CD4-positive, alpha-beta T cell (primary cell): ENCODE measurements around the gene GLTP. TPM values are rescaled to one million over a fixed set of nuclear protein-coding genes. Genes with fewer than 3 reads are reported as not detected.
"Not testable (repeated sequence)": the region's sequence is repeated elsewhere in the genome, so short reads cannot be mapped to it uniquely, and the experiment has no call there.

Experiments
- ATAC-seq: fragments of 200-7000 bp; cut with Tn5 transposase; one replicate; pipeline ENCODE4 v1.10.0; 2022; ENCODE audit warnings: mild to moderate bottlenecking; ENCODE audit not compliant: poor library complexity
- CTCF ChIA-PET: fragments of 350-600 bp; sonication (Branson Sonifier 250); formaldehyde crosslinking; loops from one replicate; lab custom pipeline; 2021; ENCODE audit warnings: antibody characterized with exemption, inconsistent platforms; lab: Charles Lee
- POLR2A ChIA-PET: fragments of 350-600 bp; sonication (Branson Sonifier 250); formaldehyde crosslinking; loops from one replicate; lab custom pipeline; 2021; ENCODE audit warnings: antibody characterized with exemption, inconsistent platforms; lab: Charles Lee
- DNase-seq, 14 experiments: peaks; one replicate each; pipeline ENCODE4 v3.0.0-alpha.2; 2013 to 2020; ENCODE audit warnings: mixed read lengths in 2 of 14
- H3K27ac ChIP-seq, 2 donors: one replicate each; pipeline versions ENCODE4 v1.5.1 to v1.7.0; 2013; ENCODE audit warnings: low read length in 2 of 2, low read depth in 1 of 2, mild to moderate bottlenecking in 1 of 2
- H3K27me3 ChIP-seq, 2 experiments: 1 replicate in 1 of 2; 2 replicates in 1 of 2; pipeline versions ENCODE4 v1.6.1 to v1.7.0; 2013; ENCODE audit warnings: low read length in 2 of 2, control low read depth in 1 of 2, mild to moderate bottlenecking in 1 of 2, moderate library complexity in 1 of 2; ENCODE audit not compliant: insufficient read depth in 2 of 2, control insufficient read depth in 1 of 2
- H3K36me3 ChIP-seq: one replicate; pipeline ENCODE4 v1.6.1; 2013; ENCODE audit warnings: low read length, control low read depth; ENCODE audit not compliant: insufficient read depth
- H3K4me1 ChIP-seq: one replicate; pipeline ENCODE4 v1.6.1; 2013; ENCODE audit warnings: low read length, control low read depth; ENCODE audit not compliant: insufficient read depth
- H3K4me3 ChIP-seq: one replicate; pipeline ENCODE4 v1.5.1; 2013; ENCODE audit warnings: mild to moderate bottlenecking, low read length, moderate library complexity
- H3K9me3 ChIP-seq, 2 experiments: 1 replicate in 1 of 2; 2 replicates in 1 of 2; pipeline versions ENCODE4 v1.6.1 to v1.7.0; 2013; ENCODE audit warnings: low read length in 2 of 2, mild to moderate bottlenecking in 2 of 2, control low read depth in 1 of 2, moderate library complexity in 1 of 2; ENCODE audit not compliant: control insufficient read depth in 1 of 2, insufficient read depth in 1 of 2
- H3K27ac Mint-ChIP-seq: one replicate; pipeline ENCODE4 v1.8.0; 2020; ENCODE audit warnings: mixed read lengths
- H3K27me3 Mint-ChIP-seq: one replicate; pipeline ENCODE4 v1.8.0; 2021; ENCODE audit warnings: mixed read lengths
- H3K36me3 Mint-ChIP-seq: one replicate; pipeline ENCODE4 v1.8.0; 2021; ENCODE audit warnings: low read depth, mixed read lengths
- H3K4me1 Mint-ChIP-seq: one replicate; pipeline ENCODE4 v1.8.0; 2021; ENCODE audit warnings: low read depth, mixed read lengths
- H3K4me3 Mint-ChIP-seq: one replicate; pipeline ENCODE4 v1.8.0; 2020; ENCODE audit warnings: mild to moderate bottlenecking, mixed read lengths
- H3K9me3 Mint-ChIP-seq: one replicate; pipeline ENCODE4 v1.8.0; 2020; ENCODE audit warnings: mixed read lengths
- intact Hi-C, 2 experiments: fragments of 100-400 bp; cut with DNase I in 1 of 2; cut with micrococcal nuclease in 1 of 2; formaldehyde crosslinking; loops; one replicate each; pipeline versions ENCODE4 v1.15.1 to v1.9.0; 2023 to 2025; cut with DNase I, micrococcal nuclease
- total RNA-seq, 174 experiments: library from RNA in 2 of 174; stranded (reverse) in 2 of 174; gene quantifications; one replicate each; pipeline ENCODE4 v1.2.3 and lab custom pipeline; 2021 to 2026
- TF ChIP-seq, protein P1 (sequence below): fragments of 200-600 bp; IDR thresholded peaks from one replicate; pipeline ENCODE4 v1.8.0; 2022; ENCODE audit warnings: antibody characterized with exemption, mild to moderate bottlenecking

The GLTP gene
- total RNA-seq, 2 experiments from 2014 or later: 24.8 to 25.2 TPM

DNA sequence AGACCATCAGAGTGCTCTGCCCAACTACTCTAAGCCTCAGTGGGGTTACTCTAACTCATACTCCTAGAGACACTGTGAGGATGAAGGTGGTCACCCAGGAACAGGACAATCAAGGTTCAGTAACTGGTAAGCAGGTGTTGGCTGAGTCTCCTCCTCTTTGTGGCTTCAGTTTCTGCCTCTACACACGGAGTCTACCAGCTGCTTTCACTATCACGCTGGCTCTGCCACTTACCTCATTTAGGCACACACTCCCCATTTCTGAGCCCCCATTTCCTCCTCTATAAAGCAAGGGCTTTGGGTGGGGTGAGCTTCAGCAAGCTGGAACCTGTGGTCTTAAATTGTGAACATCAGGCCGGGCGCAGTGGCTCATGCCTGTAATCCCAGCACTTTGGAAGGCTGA, 12.4 kb upstream of the GLTP start:
- Mint-ChIP-seq H3K36me3 (no peaks in the 10 kb centered on the region), H3K4me3 (no peak overlapping the region), H3K27ac (no peak overlapping the region), H3K4me1 (peaks cover 32% of the 10 kb centered on the region), H3K9me3 (no peaks in the 10 kb centered on the region), H3K27me3 (no peaks in the 10 kb centered on the region)
- Histone ChIP-seq H3K27ac (no peak overlapping the region), H3K27me3 (no peaks in the 10 kb centered on the region), H3K36me3 (no peaks in the 10 kb centered on the region), H3K9me3 (no peaks in the 10 kb centered on the region), H3K4me1 (peaks cover 38% of the 10 kb centered on the region), H3K4me3 (no peak overlapping the region)
- ATAC-seq (no peak), DNase-seq (peak in 2 of 14 experiments; percentile 21 to 71)
- intact Hi-C loops: no loop called here
- TF ChIP-seq, protein P1, sequence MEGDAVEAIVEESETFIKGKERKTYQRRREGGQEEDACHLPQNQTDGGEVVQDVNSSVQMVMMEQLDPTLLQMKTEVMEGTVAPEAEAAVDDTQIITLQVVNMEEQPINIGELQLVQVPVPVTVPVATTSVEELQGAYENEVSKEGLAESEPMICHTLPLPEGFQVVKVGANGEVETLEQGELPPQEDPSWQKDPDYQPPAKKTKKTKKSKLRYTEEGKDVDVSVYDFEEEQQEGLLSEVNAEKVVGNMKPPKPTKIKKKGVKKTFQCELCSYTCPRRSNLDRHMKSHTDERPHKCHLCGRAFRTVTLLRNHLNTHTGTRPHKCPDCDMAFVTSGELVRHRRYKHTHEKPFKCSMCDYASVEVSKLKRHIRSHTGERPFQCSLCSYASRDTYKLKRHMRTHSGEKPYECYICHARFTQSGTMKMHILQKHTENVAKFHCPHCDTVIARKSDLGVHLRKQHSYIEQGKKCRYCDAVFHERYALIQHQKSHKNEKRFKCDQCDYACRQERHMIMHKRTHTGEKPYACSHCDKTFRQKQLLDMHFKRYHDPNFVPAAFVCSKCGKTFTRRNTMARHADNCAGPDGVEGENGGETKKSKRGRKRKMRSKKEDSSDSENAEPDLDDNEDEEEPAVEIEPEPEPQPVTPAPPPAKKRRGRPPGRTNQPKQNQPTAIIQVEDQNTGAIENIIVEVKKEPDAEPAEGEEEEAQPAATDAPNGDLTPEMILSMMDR: no peak
- POLR2A ChIA-PET: no interaction called here
- CTCF ChIA-PET: no interaction called here

DNA sequence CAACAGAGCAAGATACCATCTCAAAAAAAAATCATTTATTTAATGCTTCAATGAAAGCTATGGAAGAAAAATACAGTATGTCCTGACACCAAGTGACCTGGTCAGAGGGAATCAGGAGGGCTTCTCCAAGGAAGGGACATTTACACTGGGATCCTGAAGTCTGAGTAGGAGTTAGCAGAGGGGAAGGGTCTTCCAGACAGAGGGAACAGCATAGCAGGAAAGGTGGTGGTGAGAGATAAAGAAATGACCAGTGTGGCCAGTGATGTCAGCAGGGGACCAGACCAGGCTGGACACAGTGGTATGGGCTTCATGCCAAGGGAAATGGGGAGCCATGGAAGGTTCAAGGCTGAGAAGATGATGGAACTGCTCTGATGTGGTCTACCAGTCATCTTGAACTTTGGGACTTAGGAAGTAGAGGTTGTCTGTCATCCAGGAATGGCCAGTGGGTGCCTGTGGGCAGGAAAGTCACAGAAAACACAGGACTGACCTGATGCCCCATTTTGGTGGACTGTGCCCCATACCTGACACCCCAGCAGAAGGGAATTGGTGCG, 11.9 kb upstream of the GLTP start:
- H3K4me1 ChIP-seq: peaks cover 44% of the 10 kb centered on the region
- CTCF ChIA-PET: no interaction called here
- no peaks in the 10 kb centered on the region for H3K36me3 ChIP-seq
- Mint-ChIP-seq H3K27me3 (no peaks in the 10 kb centered on the region), H3K4me3 (no peak overlapping the region), H3K27ac (no peak overlapping the region), H3K36me3 (no peaks in the 10 kb centered on the region), H3K9me3 (no peaks in the 10 kb centered on the region), H3K4me1 (peaks cover 37% of the 10 kb centered on the region)
- ATAC-seq: no peak
- no peaks in the 10 kb centered on the region for H3K9me3 ChIP-seq
- DNase-seq: no peak
- no peak overlapping the region for H3K27ac ChIP-seq
- TF ChIP-seq, protein P1: no peak
- no peak overlapping the region for H3K4me3 ChIP-seq
- intact Hi-C loops: no loop called here
- POLR2A ChIA-PET: no interaction called here
- no peaks in the 10 kb centered on the region for H3K27me3 ChIP-seq

DNA sequence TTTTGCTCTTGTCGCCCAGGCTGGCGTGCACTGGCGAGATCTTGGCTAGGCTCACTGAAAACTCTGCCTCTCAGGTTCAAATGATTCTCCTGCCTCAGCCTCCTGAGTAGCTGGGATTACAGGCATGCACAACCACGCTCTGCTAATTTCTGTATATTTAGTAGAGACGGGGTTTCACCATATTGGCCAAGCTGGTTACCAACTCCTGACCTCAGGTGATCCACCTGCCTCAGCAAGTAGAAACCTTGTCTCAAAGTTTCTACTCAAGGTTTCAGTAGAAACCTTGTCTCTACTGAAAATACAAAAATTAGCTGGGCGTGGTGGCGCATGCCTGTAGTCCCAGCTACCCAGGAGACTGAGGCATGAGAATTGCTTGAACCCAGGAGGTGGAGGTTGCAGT, 11.4 kb upstream of the GLTP start:
- ATAC-seq, POLR2A ChIA-PET, DNase-seq, H3K9me3 Mint-ChIP-seq, H3K4me3 ChIP-seq, H3K4me3 Mint-ChIP-seq, CTCF ChIA-PET, H3K27me3 Mint-ChIP-seq, H3K36me3 Mint-ChIP-seq, H3K27ac ChIP-seq, intact Hi-C loops, H3K9me3 ChIP-seq, H3K27ac Mint-ChIP-seq, H3K27me3 ChIP-seq, H3K36me3 ChIP-seq: not testable (repeated sequence)
- H3K4me1 ChIP-seq: peaks cover 45% of the 10 kb centered on the region
- peaks cover 38% of the 10 kb centered on the region for H3K4me1 Mint-ChIP-seq

DNA sequence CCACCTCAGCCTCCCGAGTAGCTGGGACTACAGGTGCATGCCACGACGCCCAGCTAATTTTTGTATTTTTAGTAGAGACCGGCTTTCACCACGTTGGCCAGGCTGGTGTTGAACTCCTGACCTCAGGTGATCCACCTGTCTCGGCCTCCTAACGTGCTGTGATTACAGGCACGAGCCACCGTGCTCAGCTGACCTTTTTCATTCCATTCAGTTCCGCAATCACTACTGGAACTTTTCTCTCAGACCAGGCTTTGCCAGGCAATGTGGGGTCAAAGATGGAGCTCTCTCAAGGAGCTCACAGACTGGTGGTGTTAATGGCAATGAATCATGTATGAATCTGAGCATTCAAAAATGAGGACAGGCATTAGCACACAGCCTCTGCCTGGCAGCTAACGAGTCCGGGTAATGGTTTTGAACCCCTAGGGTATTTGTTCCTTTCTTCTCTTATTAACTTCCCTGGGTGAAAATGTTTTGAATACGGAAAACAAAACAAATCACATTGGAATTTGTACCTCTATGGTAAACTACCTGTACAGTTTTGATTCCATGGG, 10.4 kb upstream of the GLTP start:
- H3K27ac Mint-ChIP-seq: peak overlapping the region; percentile 56
- POLR2A ChIA-PET: interaction anchor here (0.6 kb wide), 1 partner anchor 235 kb away, joined by 6 read pairs; no protein-coding TSS in a partner anchor
- CTCF ChIA-PET: no interaction called here

More for the DNA sequence above, 10.4 kb upstream of the GLTP start:
- Histone ChIP-seq H3K4me1 (peaks cover 45% of the 10 kb centered on the region), H3K4me3 (no peak overlapping the region), H3K27me3 (no peaks in the 10 kb centered on the region), H3K27ac (no peak overlapping the region), H3K36me3 (no peaks in the 10 kb centered on the region), H3K9me3 (no peaks in the 10 kb centered on the region)
- H3K9me3 Mint-ChIP-seq: no peaks in the 10 kb centered on the region
- ATAC-seq (no peak), DNase-seq (no peak)
- TF ChIP-seq, protein P1: no peak
- intact Hi-C loops: no loop called here
- H3K36me3 Mint-ChIP-seq: no peaks in the 10 kb centered on the region
- H3K4me3 Mint-ChIP-seq: no peak overlapping the region
- no peaks in the 10 kb centered on the region for H3K27me3 Mint-ChIP-seq
- peaks cover 38% of the 10 kb centered on the region for H3K4me1 Mint-ChIP-seq
